ENCODE data around the gene PHF13. TPM values are rescaled to one million over a fixed set of nuclear protein-coding genes. Genes with fewer than 3 reads are reported as not detected.

The PHF13 gene
- total RNA-seq, 1 experiment from 2014 or later = 55.8 TPM

DNA sequence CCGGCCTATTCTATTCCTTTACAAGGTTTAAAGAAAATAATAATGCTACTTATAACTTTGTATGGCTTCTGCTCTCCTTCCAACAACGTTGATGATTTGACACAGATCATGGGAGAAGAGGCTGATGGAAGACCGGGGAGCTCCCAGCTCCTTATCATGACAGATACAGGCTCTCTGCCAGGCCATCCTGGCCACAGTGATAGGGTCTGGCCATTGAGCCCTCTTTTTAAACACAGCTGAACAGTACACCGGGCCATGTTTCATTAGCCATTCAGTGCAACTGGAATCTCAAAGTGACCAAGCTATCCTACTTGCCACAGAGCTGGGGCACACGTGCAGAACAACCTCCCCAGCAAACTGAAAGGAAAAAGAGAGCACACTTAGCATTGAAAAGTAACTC lies 53.2 kb downstream of the PHF13 start:
- H2BK20ac ChIP-seq (ENCODE audit: low read depth, low read length, poor library complexity, severe bottlenecking) = no peak overlapping the region
- H3K4me1 ChIP-seq (ENCODE audit: insufficient read depth, low read length) = no peaks in the 10 kb centered on the region
- Mint-ChIP-seq H3K9me3 (no peaks in the 10 kb centered on the region), H3K4me1 (no peaks in the 10 kb centered on the region), H3K36me3 (ENCODE audit: insufficient read depth in 1 of 3, low read depth in 3 of 3) (peaks cover 55 to 74% (median 72%) of the 10 kb centered on the region in 3 experiments), H3K27ac (no peak overlapping the region), H3K4me3 (no peak overlapping the region), H3K27me3 (ENCODE audit: low read depth) (no peaks in the 10 kb centered on the region)
- H3K18ac ChIP-seq (ENCODE audit: insufficient read length, low read depth, low read length) = no peak overlapping the region
- no peaks in the 10 kb centered on the region for H3K27me3 ChIP-seq (ENCODE audit: insufficient read depth, low read length)
- H3K79me1 ChIP-seq (ENCODE audit: insufficient read depth, low read depth, low read length, poor library complexity, severe bottlenecking) = peaks cover 4% of the 10 kb centered on the region
- H4K8ac ChIP-seq (replicated peaks; ENCODE audit: insufficient read length, low read depth, low read length) = no peak overlapping the region
- no peak overlapping the region for H2BK12ac ChIP-seq (ENCODE audit: insufficient read length, low read depth, low read length)
- H3K9ac ChIP-seq (ENCODE audit: extremely low read depth, insufficient read length, low read length) = no peak overlapping the region
- H2BK15ac ChIP-seq (ENCODE audit: low read depth, low read length) = no peak overlapping the region
- H2BK5ac ChIP-seq (ENCODE audit: insufficient read length, low read length) = no peak overlapping the region
- H3K14ac ChIP-seq (ENCODE audit: insufficient read depth, low read length) = no peak overlapping the region
- no peak overlapping the region for H2AFZ ChIP-seq (ENCODE audit: low read length)
- H2AK5ac ChIP-seq (ENCODE audit: insufficient read length, low read length) = no peak overlapping the region
- no peak overlapping the region for H3K27ac ChIP-seq (ENCODE audit: insufficient read length, low read depth, low read length)
- H4K91ac ChIP-seq (ENCODE audit: insufficient read length, low read depth, low read length) = no peak overlapping the region
- DNase-seq = no peak
- H3K23ac ChIP-seq (ENCODE audit: insufficient read length, low read depth, low read length) = no peak overlapping the region
- H4K20me1 ChIP-seq (ENCODE audit: control insufficient read depth, insufficient read depth, insufficient read length) = no peaks in the 10 kb centered on the region
- no peak overlapping the region for H3K4me2 ChIP-seq (ENCODE audit: insufficient read depth, insufficient read length, low read length)
- TF ChIP-seq, protein P1, sequence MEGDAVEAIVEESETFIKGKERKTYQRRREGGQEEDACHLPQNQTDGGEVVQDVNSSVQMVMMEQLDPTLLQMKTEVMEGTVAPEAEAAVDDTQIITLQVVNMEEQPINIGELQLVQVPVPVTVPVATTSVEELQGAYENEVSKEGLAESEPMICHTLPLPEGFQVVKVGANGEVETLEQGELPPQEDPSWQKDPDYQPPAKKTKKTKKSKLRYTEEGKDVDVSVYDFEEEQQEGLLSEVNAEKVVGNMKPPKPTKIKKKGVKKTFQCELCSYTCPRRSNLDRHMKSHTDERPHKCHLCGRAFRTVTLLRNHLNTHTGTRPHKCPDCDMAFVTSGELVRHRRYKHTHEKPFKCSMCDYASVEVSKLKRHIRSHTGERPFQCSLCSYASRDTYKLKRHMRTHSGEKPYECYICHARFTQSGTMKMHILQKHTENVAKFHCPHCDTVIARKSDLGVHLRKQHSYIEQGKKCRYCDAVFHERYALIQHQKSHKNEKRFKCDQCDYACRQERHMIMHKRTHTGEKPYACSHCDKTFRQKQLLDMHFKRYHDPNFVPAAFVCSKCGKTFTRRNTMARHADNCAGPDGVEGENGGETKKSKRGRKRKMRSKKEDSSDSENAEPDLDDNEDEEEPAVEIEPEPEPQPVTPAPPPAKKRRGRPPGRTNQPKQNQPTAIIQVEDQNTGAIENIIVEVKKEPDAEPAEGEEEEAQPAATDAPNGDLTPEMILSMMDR (conservative IDR thresholded peaks at IDR 0.05) = no peak
- no peaks in the 10 kb centered on the region; the same call in 1 of the 2 replicates for H3K79me2 ChIP-seq (ENCODE audit: insufficient read depth, low read length)
- WGBS (ENCODE audit: extremely low coverage, insufficient read length, low lambda C conversion rate) = no CpG with 5 or more reads among the region's 5 CpGs
- no peak overlapping the region for H2BK120ac ChIP-seq (ENCODE audit: low read depth, low read length, poor library complexity, severe bottlenecking)
- no peak overlapping the region for H3K4ac ChIP-seq (ENCODE audit: low read depth, low read length)
- H3K9me3 ChIP-seq (ENCODE audit: control insufficient read depth, low read depth, low read length) = no peaks in the 10 kb centered on the region
- H3K23me2 ChIP-seq (ENCODE audit: insufficient read length, low read depth, low read length, poor library complexity, severe bottlenecking) = no peaks in the 10 kb centered on the region
- H3T11ph ChIP-seq (ENCODE audit: low read length) = no peak overlapping the region
- no peak overlapping the region for H3K56ac ChIP-seq (ENCODE audit: insufficient read length, low read depth, low read length)
- H4K5ac ChIP-seq (ENCODE audit: insufficient read length, low read depth, low read length) = no peak overlapping the region
